Measurements from ENCODE around the gene TMEM154.

The TMEM154 gene

DNA sequence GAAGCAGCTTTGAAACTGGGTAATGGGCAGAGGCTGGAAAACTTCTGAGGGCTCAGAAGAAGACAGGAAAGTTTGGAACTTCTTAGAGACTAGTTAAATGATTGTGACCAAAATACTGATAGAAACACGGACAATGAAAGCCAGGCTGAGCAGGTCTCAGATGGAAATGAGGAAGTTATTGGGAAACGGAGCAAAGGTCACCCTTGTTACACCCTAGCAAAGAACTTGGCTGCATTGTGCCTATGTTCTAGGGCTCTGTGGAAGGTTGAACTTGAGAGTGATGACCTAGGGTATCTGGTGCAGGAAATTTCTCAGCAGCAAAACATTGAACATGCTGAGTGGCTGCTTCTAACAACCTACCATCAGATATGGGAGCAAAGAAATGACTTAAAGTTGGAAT is 93.1 kb downstream of the TMEM154 start:
- DNase-seq = no peak

DNA sequence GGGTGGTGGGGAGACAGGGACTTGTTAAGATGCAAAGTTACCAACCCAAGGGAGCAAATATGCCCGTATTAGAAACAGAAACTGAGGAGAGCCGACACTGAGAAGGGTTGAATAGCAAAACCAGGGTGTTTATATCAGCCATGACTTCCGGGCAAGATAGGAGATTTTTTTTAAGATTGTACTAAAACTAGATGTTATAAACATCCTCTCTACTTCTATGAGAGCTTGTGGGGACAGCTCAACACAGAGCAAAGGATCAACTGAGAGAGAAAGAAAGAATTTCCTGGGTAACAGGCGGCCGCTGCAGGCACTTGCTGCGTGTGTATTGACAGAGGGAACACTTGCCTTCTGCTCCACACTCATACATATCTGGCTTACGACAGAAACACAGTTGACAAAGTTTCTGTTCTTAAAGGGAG is 94.8 kb downstream of the TMEM154 start:
- DNase-seq = peak; percentile 35

DNA sequence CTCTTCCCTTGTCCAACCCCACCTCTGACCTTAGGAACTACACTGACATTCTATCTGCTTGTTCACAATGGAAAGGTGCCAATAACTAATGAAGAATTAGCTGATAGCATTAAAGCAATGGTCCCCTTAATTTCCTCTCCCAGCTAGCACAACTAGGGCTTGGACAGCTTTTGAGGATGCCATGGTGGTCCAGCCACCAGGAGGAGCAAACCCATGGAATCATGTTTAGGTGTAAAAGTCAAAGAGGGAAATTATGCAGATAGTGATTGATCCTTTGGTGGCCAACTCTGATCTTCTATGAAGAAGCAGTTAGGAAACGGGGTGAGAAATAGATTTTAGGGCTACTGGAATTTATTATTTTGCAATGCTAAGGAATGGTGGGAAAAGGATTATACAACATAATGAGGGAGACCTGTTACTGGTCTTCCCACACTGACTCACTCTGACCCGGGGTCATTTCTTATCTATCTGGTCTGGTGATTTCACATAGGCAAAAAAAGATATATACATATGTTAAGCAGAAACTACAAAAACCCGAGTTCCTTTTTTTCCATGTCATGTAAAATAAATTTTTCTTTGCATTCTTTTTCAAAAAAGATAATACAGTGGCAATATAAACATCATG is 98.1 kb downstream of the TMEM154 start:
- DNase-seq = no peak

DNA sequence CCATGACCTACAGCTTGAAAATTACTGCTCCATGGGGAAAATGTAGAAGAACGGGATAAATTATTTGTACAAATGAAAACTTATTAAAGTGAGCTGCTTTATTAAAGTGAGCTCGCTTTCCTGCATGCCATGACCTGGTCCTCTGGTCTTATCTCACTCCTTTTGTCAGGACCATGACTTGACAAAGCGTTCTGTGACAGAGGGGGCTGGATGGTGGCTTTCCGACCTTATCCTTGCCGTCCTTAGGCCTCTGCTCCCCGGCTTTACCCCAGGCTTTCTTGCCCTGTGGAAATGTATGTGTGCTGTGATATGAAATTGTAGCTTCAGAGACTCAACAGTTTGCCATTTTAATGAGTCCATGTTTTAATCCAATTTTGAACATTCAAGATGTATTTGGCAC is 99.9 kb downstream of the TMEM154 start:
- DNase-seq = no peak

- no peak for DNase-seq
These were observed 100.6 kb downstream of the TMEM154 start for GRCh38 chr4:152579107-152579764.

GRCh38 chr4:152578670-152579069 is 101.1 kb downstream of the TMEM154 start:
- DNase-seq = no peak

- no peak for DNase-seq
These were observed 101.9 kb downstream of the TMEM154 start for GRCh38 chr4:152577708-152578396.

- no peak for DNase-seq
These were observed 104.3 kb downstream of the TMEM154 start for GRCh38 chr4:152575533-152575932.

GRCh38 chr4:152573861-152574260 is 105.9 kb downstream of the TMEM154 start:
- no peak for DNase-seq

GRCh38 chr4:152572417-152573086 is 107.2 kb downstream of the TMEM154 start:
- no peak for DNase-seq

- DNase-seq = no peak
These were observed 108.0 kb downstream of the TMEM154 start for GRCh38 chr4:152571770-152572169.

DNA sequence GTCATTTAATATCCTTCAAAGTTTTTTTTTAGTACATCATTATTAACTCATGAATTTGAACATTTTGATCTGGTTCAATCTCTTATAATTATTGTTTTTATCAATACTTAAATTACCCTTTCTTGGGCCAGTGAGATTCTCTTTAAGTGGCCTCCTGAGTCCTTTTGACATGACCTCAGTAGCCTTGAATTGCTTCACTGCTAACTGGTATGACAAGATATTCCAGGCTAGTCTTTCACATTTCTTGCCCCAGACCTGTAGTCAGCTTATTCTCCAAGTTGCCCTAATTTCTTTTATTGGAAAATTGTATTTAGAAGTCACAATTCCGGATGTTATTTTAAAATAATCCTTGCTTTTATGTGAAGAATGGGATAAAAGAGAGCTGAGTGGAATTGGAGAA is 108.5 kb downstream of the TMEM154 start:
- no peak for DNase-seq
